Activated B cell treated with CpG ODN at 0.5 μM for 24 hours (primary cell): ENCODE results near the gene TCEAL3. TPM values are rescaled to one million over a fixed set of nuclear protein-coding genes. Genes with fewer than 3 reads are reported as not detected.

Source experiments
- ATAC-seq: fragments of 200-7000 bp; cut with Tn5 transposase; one replicate; pipeline ENCODE4 v1.10.0; 2021; ENCODE audit warnings: low read depth, mild to moderate bottlenecking, moderate library complexity
- CTCF ChIA-PET: fragments of 350-600 bp; sonication (Branson Sonifier 250); formaldehyde crosslinking; loops from one replicate; lab custom pipeline; 2021; ENCODE audit warnings: antibody characterized with exemption; lab: Charles Lee
- POLR2A ChIA-PET: fragments of 350-600 bp; sonication (Branson Sonifier 250); formaldehyde crosslinking; loops from one replicate; lab custom pipeline; 2021; ENCODE audit warnings: antibody characterized with exemption; lab: Charles Lee
- DNase-seq: peaks from one replicate; pipeline ENCODE4 v3.0.0; 2022
- H3K27ac Mint-ChIP-seq: one replicate; pipeline ENCODE4 v1.8.0; 2020; ENCODE audit warnings: mixed read lengths
- H3K27me3 Mint-ChIP-seq: one replicate; pipeline ENCODE4 v1.8.0; 2021; ENCODE audit warnings: mixed read lengths
- H3K36me3 Mint-ChIP-seq: one replicate; pipeline ENCODE4 v1.8.0; 2021; ENCODE audit warnings: low read depth, mixed read lengths
- H3K4me1 Mint-ChIP-seq: one replicate; pipeline ENCODE4 v1.8.0; 2021; ENCODE audit warnings: mixed read lengths
- H3K4me3 Mint-ChIP-seq: one replicate; pipeline ENCODE4 v1.8.0; 2020; ENCODE audit warnings: mild to moderate bottlenecking, mixed read lengths
- H3K9me3 Mint-ChIP-seq: one replicate; pipeline ENCODE4 v1.8.0; 2020; ENCODE audit warnings: mixed read lengths
- CTCF ChIP-seq: fragments of 200-600 bp; IDR thresholded peaks from one replicate; pipeline ENCODE4 v1.8.0; 2022; ENCODE audit warnings: antibody characterized with exemption, mild to moderate bottlenecking
- intact Hi-C: fragments of 100-400 bp; cut with micrococcal nuclease; formaldehyde crosslinking; loops from one replicate; pipeline ENCODE4 v1.15.1; 2024
- total RNA-seq: library from RNA; stranded (reverse); gene quantifications from 2 replicates; pipeline ENCODE4 v1.2.3, GENCODE V29; 2022

TCEAL3 gene
- total RNA-seq, 1 donor from 2014 or later = 8.5 TPM

- Mint-ChIP-seq H3K4me1 (no peaks in the 10 kb centered on the region), H3K27ac (no peak overlapping the region), H3K27me3 (no peaks in the 10 kb centered on the region), H3K4me3 (no peak overlapping the region), H3K36me3 (no peaks in the 10 kb centered on the region), H3K9me3 (no peaks in the 10 kb centered on the region)
- intact Hi-C loops = no loop called here
- no peak for DNase-seq
- no peak for ATAC-seq
- TF ChIP-seq CTCF = no peak
- ChIA-PET POLR2A (no interaction called here), CTCF (no interaction called here)
These were observed 36.6 kb upstream of the TCEAL3 start for GRCh38 chrX:103571121-103571520.

GRCh38 chrX:103571726-103572125 is 36.0 kb upstream of the TCEAL3 start:
- H3K36me3 Mint-ChIP-seq = no peaks in the 10 kb centered on the region
- TF ChIP-seq CTCF = no peak
- no peaks in the 10 kb centered on the region for H3K27me3 Mint-ChIP-seq
- H3K4me1 Mint-ChIP-seq = no peaks in the 10 kb centered on the region
- DNase-seq (no peak), ATAC-seq (no peak)
- H3K9me3 Mint-ChIP-seq = no peaks in the 10 kb centered on the region
- no peak overlapping the region for H3K27ac Mint-ChIP-seq
- no peak overlapping the region for H3K4me3 Mint-ChIP-seq
- ChIA-PET POLR2A (no interaction called here), CTCF (no interaction called here)
- intact Hi-C loops = no loop called here

- Mint-ChIP-seq H3K27ac (no peak overlapping the region), H3K27me3 (no peaks in the 10 kb centered on the region), H3K36me3 (no peaks in the 10 kb centered on the region), H3K9me3 (no peaks in the 10 kb centered on the region), H3K4me1 (no peaks in the 10 kb centered on the region), H3K4me3 (no peak overlapping the region)
- TF ChIP-seq CTCF = no peak
- ATAC-seq (no peak), DNase-seq (no peak)
- intact Hi-C loops = no loop called here
- CTCF ChIA-PET = no interaction called here
- POLR2A ChIA-PET = no interaction called here
These were observed 34.6 kb upstream of the TCEAL3 start for GRCh38 chrX:103573202-103573601.

- H3K27me3 Mint-ChIP-seq = peaks cover 1% of the 10 kb centered on the region
- H3K4me3 Mint-ChIP-seq = no peak overlapping the region
- H3K9me3 Mint-ChIP-seq = no peaks in the 10 kb centered on the region
- no peak overlapping the region for H3K27ac Mint-ChIP-seq
- DNase-seq (no peak), ATAC-seq (no peak)
- no peak for TF ChIP-seq CTCF
- H3K4me1 Mint-ChIP-seq = peaks cover 7% of the 10 kb centered on the region
- H3K36me3 Mint-ChIP-seq = no peaks in the 10 kb centered on the region
- intact Hi-C loops = loop anchor here (2.0 kb wide), 1 partner anchor 22 kb away; the partner anchor contains the start of gene TCEAL3
- ChIA-PET CTCF (no interaction called here), POLR2A (interaction anchor here (0.7 to 1.2 kb wide), 2 partner anchors 26 to 102 kb away, joined by 3 to 4 read pairs; no protein-coding TSS in a partner anchor)
These were observed 23.2 kb upstream of the TCEAL3 start for GRCh38 chrX:103584596-103584995.

- POLR2A ChIA-PET = no interaction called here
These were observed 22.1 kb upstream of the TCEAL3 start, which contains the start of gene TCEAL4 for GRCh38 chrX:103585411-103586313. Gene TCEAL4 (plus strand): TSS chrX:103585515. CDS start chrX:103586676, 1,161 bp downstream.

More at GRCh38 chrX:103585411-103586313, 22.1 kb upstream of the TCEAL3 start, which contains the start of gene TCEAL4:
- Mint-ChIP-seq H3K9me3 (no peaks in the 10 kb centered on the region), H3K4me3 (peak within 1 kb of the TSS; percentile 89), H3K36me3 (no peaks in the 10 kb centered on the region), H3K4me1 (peaks cover 11% of the 10 kb centered on the region), H3K27ac (peak within 1 kb of the TSS; percentile 75), H3K27me3 (peaks cover under 1% of the 10 kb centered on the region)
- peak; percentile 23 for DNase-seq
- peak; percentile 91 for ATAC-seq
- TF ChIP-seq CTCF = no peak
- intact Hi-C loops = loop anchor here (2.0 kb wide), 1 partner anchor 21 kb away; the partner anchor contains the start of gene TCEAL3
- CTCF ChIA-PET = no interaction called here
